H9 (cell line): Measurements from ENCODE around the gene GAPT. TPM values are rescaled to one million over a fixed set of nuclear protein-coding genes. Genes with fewer than 3 reads are reported as not detected.

Experiments used
- DNase-seq: peaks from one replicate; pipeline ENCODE4 v3.0.0-alpha.2; 2017
- H2AFZ ChIP-seq: one replicate; pipeline ENCODE4 v1.6.1; 2013; ENCODE audit warnings: mild to moderate bottlenecking, low read length, control low read depth, moderate library complexity
- H2AK5ac ChIP-seq: 2 replicates; pipeline ENCODE4 v1.6.1; 2013; ENCODE audit warnings: low read length, control low read depth, mixed read lengths; ENCODE audit not compliant: insufficient read length
- H2BK120ac ChIP-seq: one replicate; pipeline ENCODE4 v1.6.1; 2013; ENCODE audit warnings: low read depth, mild to moderate bottlenecking, low read length, control low read depth, inconsistent platforms; ENCODE audit not compliant: poor library complexity, severe bottlenecking
- H2BK12ac ChIP-seq: 2 replicates; pipeline ENCODE4 v1.6.1; 2013; ENCODE audit warnings: low read length, control low read depth, mixed read lengths, low read depth; ENCODE audit not compliant: insufficient read length
- H2BK15ac ChIP-seq: 2 replicates; pipeline ENCODE4 v1.6.1; 2013; ENCODE audit warnings: low read depth, low read length, control low read depth
- H2BK20ac ChIP-seq: one replicate; pipeline ENCODE4 v1.6.1; 2013; ENCODE audit warnings: low read depth, mild to moderate bottlenecking, low read length, control low read depth, inconsistent platforms; ENCODE audit not compliant: poor library complexity, severe bottlenecking
- H2BK5ac ChIP-seq: 2 replicates; pipeline ENCODE4 v1.6.1; 2013; ENCODE audit warnings: low read length, control low read depth, mixed read lengths; ENCODE audit not compliant: insufficient read length
- H3K14ac ChIP-seq: 2 replicates; pipeline ENCODE4 v1.6.1; 2013; ENCODE audit warnings: low read length, control low read depth; ENCODE audit not compliant: insufficient read depth
- H3K18ac ChIP-seq: 2 replicates; pipeline ENCODE4 v1.6.1; 2013; ENCODE audit warnings: low read depth, mild to moderate bottlenecking, mixed read lengths, low read length, control low read depth; ENCODE audit not compliant: insufficient read length
- H3K23ac ChIP-seq: 2 replicates; pipeline ENCODE4 v1.6.1; 2013; ENCODE audit warnings: low read length, control low read depth, mixed read lengths, low read depth; ENCODE audit not compliant: insufficient read length
- H3K23me2 ChIP-seq: 2 replicates; pipeline ENCODE4 v1.6.1; 2013; ENCODE audit warnings: low read depth, mild to moderate bottlenecking, mixed read lengths, low read length, control low read depth; ENCODE audit not compliant: insufficient read length, poor library complexity, severe bottlenecking
- H3K27ac ChIP-seq: 2 replicates; pipeline ENCODE4 v1.5.1; 2013; ENCODE audit warnings: low read length, control low read depth, mixed read lengths, low read depth; ENCODE audit not compliant: insufficient read length
- H3K27me3 ChIP-seq: 2 replicates; pipeline ENCODE4 v1.6.1; 2013; ENCODE audit warnings: low read length, control low read depth, inconsistent platforms; ENCODE audit not compliant: insufficient read depth
- H3K4ac ChIP-seq: 2 replicates; pipeline ENCODE4 v1.6.1; 2013; ENCODE audit warnings: low read depth, mild to moderate bottlenecking, control low read depth, inconsistent platforms, low read length, moderate library complexity
- H3K4me1 ChIP-seq: 2 replicates; pipeline ENCODE4 v1.6.1; 2013; ENCODE audit warnings: low read length, control low read depth, inconsistent platforms; ENCODE audit not compliant: insufficient read depth
- H3K4me2 ChIP-seq: 2 replicates; pipeline ENCODE4 v1.6.1; 2013; ENCODE audit warnings: low read length, control low read depth, mixed read lengths; ENCODE audit not compliant: insufficient read length, insufficient read depth
- H3K56ac ChIP-seq: 2 replicates; pipeline ENCODE4 v1.6.1; 2013; ENCODE audit warnings: low read depth, mild to moderate bottlenecking, mixed read lengths, low read length, control low read depth; ENCODE audit not compliant: insufficient read length
- H3K79me1 ChIP-seq: 2 replicates; pipeline ENCODE4 v1.6.1; 2013; ENCODE audit warnings: low read depth, mild to moderate bottlenecking, moderate library complexity, low read length, control low read depth, inconsistent platforms; ENCODE audit not compliant: insufficient read depth, poor library complexity, severe bottlenecking
- H3K79me2 ChIP-seq: 2 replicates; pipeline ENCODE4 v1.6.1; 2013; ENCODE audit warnings: low read length, control low read depth, inconsistent platforms; ENCODE audit not compliant: insufficient read depth
- H3K9ac ChIP-seq: 2 replicates; pipeline ENCODE4 v1.6.1; 2013; ENCODE audit warnings: low read length, control low read depth, mixed read lengths; ENCODE audit not compliant: insufficient read length; ENCODE audit errors: extremely low read depth
- H3K9me3 ChIP-seq: one replicate; pipeline ENCODE4 v1.6.1; 2013; ENCODE audit warnings: low read depth, low read length, inconsistent platforms; ENCODE audit not compliant: control insufficient read depth
- H3T11ph ChIP-seq: one replicate; pipeline ENCODE4 v1.6.1; 2013; ENCODE audit warnings: mild to moderate bottlenecking, low read length, control low read depth, inconsistent platforms
- H4K20me1 ChIP-seq: one replicate; pipeline ENCODE4 v1.6.1; 2013; ENCODE audit not compliant: control insufficient read depth, insufficient read length, insufficient read depth
- H4K5ac ChIP-seq: 2 replicates; pipeline ENCODE4 v1.6.1; 2013; ENCODE audit warnings: low read depth, mild to moderate bottlenecking, mixed read lengths, low read length, control low read depth; ENCODE audit not compliant: insufficient read length
- H4K8ac ChIP-seq: replicated peaks from 2 replicates; pipeline ENCODE4 v1.6.1; 2013; ENCODE audit warnings: low read length, control low read depth, mixed read lengths, low read depth; ENCODE audit not compliant: insufficient read length
- H4K91ac ChIP-seq: 2 replicates; pipeline ENCODE4 v1.6.1; 2013; ENCODE audit warnings: low read depth, mild to moderate bottlenecking, moderate library complexity, mixed read lengths, low read length, control low read depth; ENCODE audit not compliant: insufficient read length
- H3K27ac Mint-ChIP-seq, 3 experiments: 2 replicates in 2 of 3; 3 replicates in 1 of 3; pipeline ENCODE4 v1.8.0; 2020 to 2021; ENCODE audit warnings: mixed read lengths in 3 of 3, mild to moderate bottlenecking in 1 of 3, moderate library complexity in 1 of 3
- H3K27me3 Mint-ChIP-seq: 2 replicates; pipeline ENCODE4 v1.8.0; 2021; ENCODE audit warnings: low read depth, mild to moderate bottlenecking, moderate library complexity, mixed read lengths
- H3K36me3 Mint-ChIP-seq, 3 experiments: 2 replicates in 2 of 3; 3 replicates in 1 of 3; pipeline ENCODE4 v1.8.0; 2020 to 2021; ENCODE audit warnings: low read depth in 3 of 3, mixed read lengths in 3 of 3; ENCODE audit not compliant: insufficient read depth in 1 of 3
- H3K4me1 Mint-ChIP-seq, 2 experiments: 2 replicates each; pipeline ENCODE4 v1.8.0; 2020; ENCODE audit warnings: mixed read lengths in 2 of 2
- H3K4me3 Mint-ChIP-seq, 2 experiments: 2 replicates in 1 of 2; 3 replicates in 1 of 2; pipeline ENCODE4 v1.8.0; 2020 to 2021; ENCODE audit warnings: mild to moderate bottlenecking in 2 of 2, mixed read lengths in 2 of 2, moderate library complexity in 1 of 2
- H3K9me3 Mint-ChIP-seq, 2 experiments: 2 replicates in 1 of 2; 3 replicates in 1 of 2; pipeline ENCODE4 v1.8.0; 2020; ENCODE audit warnings: mild to moderate bottlenecking in 2 of 2, mixed read lengths in 2 of 2, moderate library complexity in 1 of 2
- WGBS: extraction: QIAGEN DNeasy Blood & Tissue Kit; methylation state at CpG from one replicate; pipeline ENCODE4 v1.1.7; 2013; ENCODE audit warnings: missing lambda C conversion rate, low lambda C conversion rate, mixed read lengths; ENCODE audit not compliant: insufficient read length; ENCODE audit errors: extremely low coverage; 5-methylcytosine and 5-hydroxymethylcytosine counted together
- total RNA-seq: library from RNA; stranded (reverse); gene quantifications from 2 replicates; pipeline ENCODE4 v1.2.1, GENCODE V29; 2021
- TF ChIP-seq, protein P1 (sequence below): fragments of 200-600 bp; sonication (generic); conservative IDR thresholded peaks from 3 replicates; pipeline ENCODE4 v1.8.0; 2021; ENCODE audit warnings: antibody characterized with exemption, mild to moderate bottlenecking

GAPT gene
- total RNA-seq, 1 experiment from 2014 or later: not detected

DNA sequence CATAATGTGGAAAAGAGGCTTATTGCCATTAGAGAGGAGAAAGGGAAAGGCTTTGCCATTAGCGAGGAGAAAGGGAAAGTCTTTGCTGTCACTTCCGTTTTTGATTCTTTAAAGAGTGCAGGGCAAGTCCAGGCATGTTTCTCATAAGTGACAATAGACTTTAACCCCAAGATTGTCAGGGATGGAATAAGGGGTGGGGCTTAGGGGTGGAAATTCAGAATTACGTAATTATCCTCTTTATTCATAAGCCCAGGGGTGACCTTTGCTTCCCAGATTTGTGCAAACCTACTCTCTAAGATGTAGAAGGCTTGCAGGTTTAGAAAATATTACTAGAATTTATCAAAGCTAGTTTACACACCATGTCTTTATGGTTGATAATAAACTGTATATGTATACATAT, 29.1 kb upstream of the GAPT start:
- TF ChIP-seq, protein P1, sequence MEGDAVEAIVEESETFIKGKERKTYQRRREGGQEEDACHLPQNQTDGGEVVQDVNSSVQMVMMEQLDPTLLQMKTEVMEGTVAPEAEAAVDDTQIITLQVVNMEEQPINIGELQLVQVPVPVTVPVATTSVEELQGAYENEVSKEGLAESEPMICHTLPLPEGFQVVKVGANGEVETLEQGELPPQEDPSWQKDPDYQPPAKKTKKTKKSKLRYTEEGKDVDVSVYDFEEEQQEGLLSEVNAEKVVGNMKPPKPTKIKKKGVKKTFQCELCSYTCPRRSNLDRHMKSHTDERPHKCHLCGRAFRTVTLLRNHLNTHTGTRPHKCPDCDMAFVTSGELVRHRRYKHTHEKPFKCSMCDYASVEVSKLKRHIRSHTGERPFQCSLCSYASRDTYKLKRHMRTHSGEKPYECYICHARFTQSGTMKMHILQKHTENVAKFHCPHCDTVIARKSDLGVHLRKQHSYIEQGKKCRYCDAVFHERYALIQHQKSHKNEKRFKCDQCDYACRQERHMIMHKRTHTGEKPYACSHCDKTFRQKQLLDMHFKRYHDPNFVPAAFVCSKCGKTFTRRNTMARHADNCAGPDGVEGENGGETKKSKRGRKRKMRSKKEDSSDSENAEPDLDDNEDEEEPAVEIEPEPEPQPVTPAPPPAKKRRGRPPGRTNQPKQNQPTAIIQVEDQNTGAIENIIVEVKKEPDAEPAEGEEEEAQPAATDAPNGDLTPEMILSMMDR: no peak
- no peak overlapping the region for H3K27ac ChIP-seq
- H3K23me2 ChIP-seq: peaks cover 5% of the 10 kb centered on the region
- H3K18ac ChIP-seq: no peak overlapping the region
- no peak overlapping the region for H2BK5ac ChIP-seq
- no peak overlapping the region for H2AFZ ChIP-seq
- peaks cover 2% of the 10 kb centered on the region; the same call in 1 of the 2 replicates for H3K79me2 ChIP-seq
- no peak overlapping the region for H4K5ac ChIP-seq
- H3K4me2 ChIP-seq: no peak overlapping the region
- H3K9ac ChIP-seq: no peak overlapping the region
- H3K9me3 ChIP-seq: no peaks in the 10 kb centered on the region
- H3K4me3 Mint-ChIP-seq: no peak overlapping the region
- peaks cover 0 to 11% (median 5%) of the 10 kb centered on the region in 3 experiments; a peak in 5 of 7 replicates for H3K36me3 Mint-ChIP-seq
- no peaks in the 10 kb centered on the region for H3K9me3 Mint-ChIP-seq
- H4K20me1 ChIP-seq: no peaks in the 10 kb centered on the region
- H3K4me1 Mint-ChIP-seq: peaks cover 26 to 36% of the 10 kb centered on the region in 2 experiments
- no peak overlapping the region for H4K91ac ChIP-seq
- peaks cover 2% of the 10 kb centered on the region for H3K27me3 Mint-ChIP-seq
- no peak overlapping the region for H3K14ac ChIP-seq
- H3K79me1 ChIP-seq: no peaks in the 10 kb centered on the region
- H2AK5ac ChIP-seq: no peak overlapping the region
- no peak overlapping the region for H2BK12ac ChIP-seq
- H2BK20ac ChIP-seq: no peak overlapping the region
- DNase-seq: no peak
- peak overlapping the region in 1 of 3 experiments; percentile 82; a peak in 1 of 7 replicates for H3K27ac Mint-ChIP-seq
- no CpG with 5 or more reads among the region's 3 CpGs for WGBS
- H3K23ac ChIP-seq: no peak overlapping the region
- H3K27me3 ChIP-seq: no peaks in the 10 kb centered on the region
- H2BK120ac ChIP-seq: peak overlapping the region; percentile 50
- no peaks in the 10 kb centered on the region for H3K4me1 ChIP-seq
- no peak overlapping the region for H3K56ac ChIP-seq
- H4K8ac ChIP-seq: no peak overlapping the region
- no peak overlapping the region for H3T11ph ChIP-seq
- H3K4ac ChIP-seq: no peak overlapping the region
- no peak overlapping the region for H2BK15ac ChIP-seq
